ENCODE results near the gene CD8B.

The CD8B gene

DNA sequence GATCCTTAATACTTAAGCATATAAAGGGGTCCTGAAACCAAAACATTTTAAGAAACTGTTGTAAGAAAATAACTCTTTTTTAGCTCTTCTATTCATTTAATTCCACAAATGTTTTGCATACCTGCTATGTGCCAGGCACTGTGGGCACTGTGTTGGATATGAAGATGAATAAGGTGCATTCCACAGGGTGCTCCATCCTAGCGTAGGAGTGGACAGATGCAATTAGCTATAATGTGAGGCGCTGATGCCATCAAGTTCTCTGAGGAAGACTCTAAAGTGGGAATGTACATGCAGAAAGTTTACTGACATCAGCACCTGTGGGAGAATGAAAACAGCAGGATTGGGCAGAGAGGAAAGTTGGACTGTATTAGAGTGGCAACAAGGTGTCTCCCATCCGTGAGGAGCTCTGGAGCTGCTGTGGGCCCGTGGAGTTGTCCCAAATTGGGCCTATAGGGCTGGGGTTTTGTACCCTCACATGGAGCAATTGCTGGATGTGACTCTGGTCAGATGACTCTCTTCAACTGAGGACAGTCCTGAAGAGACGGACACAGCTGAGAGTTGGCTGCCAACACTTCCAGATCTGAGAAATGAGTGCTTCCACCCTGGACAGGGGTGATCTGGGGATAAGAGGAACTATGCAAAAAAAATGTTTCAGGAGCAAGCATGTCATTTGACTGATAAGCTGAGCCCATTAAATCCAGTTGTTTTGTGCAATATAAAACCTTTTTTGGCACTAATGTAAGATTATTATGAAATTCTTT is 93.3 kb downstream of the CD8B start:
- peak; percentile 56 for DNase-seq
